Calu3 (cell line): ENCODE results near the gene SAFB2. TPM values are rescaled to one million over a fixed set of nuclear protein-coding genes. Genes with fewer than 3 reads are reported as not detected.

ENCODE experiments used
- BruUV-seq: library from RNA; stranded (reverse); fragments of 400-500 nt; replicated peaks from 2 replicates; lab custom pipeline; 2021; lab: Mats Ljungman, UMichigan
- CTCF ChIA-PET: fragments of 300-600 bp; sonication (Branson Sonifier 250); formaldehyde crosslinking; loops from one replicate; lab custom pipeline; 2022; ENCODE audit warnings: antibody characterized with exemption; lab: Charles Lee
- DNase-seq: peaks from one replicate; pipeline ENCODE4 v3.0.0; 2022
- H3K27ac Mint-ChIP-seq: one replicate; pipeline ENCODE4 v1.8.0; 2022; ENCODE audit warnings: mixed read lengths; ENCODE audit not compliant: unreplicated experiment
- H3K27me3 Mint-ChIP-seq: one replicate; pipeline ENCODE4 v1.8.0; 2022; ENCODE audit warnings: mixed read lengths; ENCODE audit not compliant: unreplicated experiment
- H3K36me3 Mint-ChIP-seq: one replicate; pipeline ENCODE4 v1.8.0; 2022; ENCODE audit warnings: mild to moderate bottlenecking, moderate library complexity, mixed read lengths; ENCODE audit not compliant: insufficient read depth, unreplicated experiment
- H3K4me1 Mint-ChIP-seq: one replicate; pipeline ENCODE4 v1.8.0; 2022; ENCODE audit warnings: mild to moderate bottlenecking, low read depth, mixed read lengths; ENCODE audit not compliant: unreplicated experiment
- H3K4me3 Mint-ChIP-seq: one replicate; pipeline ENCODE4 v1.8.0; 2022; ENCODE audit warnings: mild to moderate bottlenecking, low read depth, moderate library complexity, mixed read lengths; ENCODE audit not compliant: unreplicated experiment
- H3K9me3 Mint-ChIP-seq: one replicate; pipeline ENCODE4 v1.8.0; 2022; ENCODE audit warnings: low read depth, mixed read lengths; ENCODE audit not compliant: unreplicated experiment
- CTCF ChIP-seq: fragments of 200-600 bp; IDR thresholded peaks from one replicate; pipeline ENCODE4 v1.8.0; 2022; ENCODE audit warnings: antibody characterized with exemption; ENCODE audit not compliant: unreplicated experiment
- intact Hi-C: fragments of 100-400 bp; cut with micrococcal nuclease; formaldehyde crosslinking; loops from one replicate; pipeline ENCODE4 v1.10.0; 2022; ENCODE audit not compliant: unreplicated experiment
- total RNA-seq: library from RNA; stranded (reverse); gene quantifications from 2 replicates; pipeline ENCODE4 v1.2.3, GENCODE V29; 2022

Gene SAFB2
- total RNA-seq, 1 experiment from 2014 or later, result 71.7 TPM

GRCh38 chr19:5632241-5632612, 9.7 kb upstream of the SAFB2 start:
- no peak overlapping the region for H3K4me3 Mint-ChIP-seq
- H3K4me1 Mint-ChIP-seq, result peaks cover 8% of the 10 kb centered on the region
- CTCF ChIA-PET, result no interaction called here

GRCh38 chr19:5631567-5632240, 9.1 kb upstream of the SAFB2 start:
- CTCF ChIA-PET, result no interaction called here
- intact Hi-C loops, result no loop called here
- TF ChIP-seq CTCF, result no peak
- Mint-ChIP-seq H3K27me3 (no peaks in the 10 kb centered on the region), H3K4me3 (no peak overlapping the region), H3K4me1 (peaks cover 8% of the 10 kb centered on the region), H3K9me3 (no peaks in the 10 kb centered on the region), H3K27ac (no peak overlapping the region), H3K36me3 (peaks cover 25% of the 10 kb centered on the region)
- DNase-seq, result no peak
- no TSS peak for BruUV-seq

More at GRCh38 chr19:5632241-5632612, 9.7 kb upstream of the SAFB2 start:
- intact Hi-C loops, result no loop called here
- peaks cover 24% of the 10 kb centered on the region for H3K36me3 Mint-ChIP-seq
- no TSS peak for BruUV-seq
- no peaks in the 10 kb centered on the region for H3K27me3 Mint-ChIP-seq
- H3K27ac Mint-ChIP-seq, result no peak overlapping the region
- no peak for TF ChIP-seq CTCF
- no peaks in the 10 kb centered on the region for H3K9me3 Mint-ChIP-seq
- no peak for DNase-seq

- no peak overlapping the region for H3K27ac Mint-ChIP-seq
- BruUV-seq, result no TSS peak
- no peak for DNase-seq
- H3K36me3 Mint-ChIP-seq, result peaks cover 42% of the 10 kb centered on the region
- H3K4me3 Mint-ChIP-seq, result no peak overlapping the region
- CTCF ChIA-PET, result interaction anchor here (0.5 kb wide), 1 partner anchor 25 kb away, joined by 3 read pairs; no protein-coding TSS in a partner anchor
- H3K27me3 Mint-ChIP-seq, result no peaks in the 10 kb centered on the region
- no peak for TF ChIP-seq CTCF
- no peaks in the 10 kb centered on the region for H3K9me3 Mint-ChIP-seq
- intact Hi-C loops, result no loop called here
- H3K4me1 Mint-ChIP-seq, result peaks cover 25% of the 10 kb centered on the region
Observed at GRCh38 chr19:5628919-5629481, 6.4 kb upstream of the SAFB2 start.

GRCh38 chr19:5628461-5628860, 5.9 kb upstream of the SAFB2 start:
- no TSS peak for BruUV-seq
- Mint-ChIP-seq H3K9me3 (no peaks in the 10 kb centered on the region), H3K27ac (no peak overlapping the region), H3K27me3 (no peaks in the 10 kb centered on the region), H3K36me3 (peaks cover 47% of the 10 kb centered on the region), H3K4me1 (peaks cover 25% of the 10 kb centered on the region), H3K4me3 (no peak overlapping the region)
- intact Hi-C loops, result no loop called here
- no peak for TF ChIP-seq CTCF
- CTCF ChIA-PET, result no interaction called here
- DNase-seq, result no peak
